Measurements from ENCODE around the gene ATRN. TPM values are rescaled to one million over a fixed set of nuclear protein-coding genes. Genes with fewer than 3 reads are reported as not detected.

Gene ATRN
- total RNA-seq, 1 experiment from 2014 or later: 28.3 TPM

DNA sequence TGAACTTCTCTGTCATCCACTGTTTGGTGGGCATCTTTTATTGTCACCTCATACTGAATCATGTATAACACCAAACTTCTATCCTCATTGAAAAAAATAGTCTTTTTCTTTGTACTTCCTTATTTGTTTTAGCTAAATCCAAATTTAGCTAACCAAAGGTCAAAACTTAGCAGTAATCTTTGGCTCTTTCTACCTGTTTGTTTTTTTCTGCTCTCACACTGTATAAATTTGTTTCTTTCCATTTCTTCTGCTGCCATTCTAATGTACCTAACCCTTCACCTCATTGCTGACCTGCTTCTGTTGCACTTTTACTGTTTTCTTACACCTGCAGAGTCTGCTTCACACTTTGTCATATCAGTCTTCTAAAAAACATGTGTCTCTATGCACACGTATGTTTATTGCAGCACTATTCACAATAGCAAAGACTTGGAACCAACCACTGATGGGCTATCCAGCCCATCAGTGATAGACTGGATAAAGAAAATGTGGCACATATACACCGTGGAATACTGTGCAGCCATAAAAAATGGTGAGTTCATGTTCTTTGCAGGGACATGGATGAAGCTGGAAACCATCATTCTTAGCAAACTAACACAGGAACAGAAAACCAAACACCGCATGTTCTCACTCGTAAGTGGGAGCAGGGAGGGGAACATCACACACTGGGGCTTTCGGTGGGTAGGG, 7.2 kb downstream of the ATRN start:
- H3K4me1 Mint-ChIP-seq (ENCODE audit: low read depth, unreplicated experiment): peaks cover 27% of the 10 kb centered on the region
- H3K27me3 Mint-ChIP-seq (ENCODE audit: unreplicated experiment): no peaks in the 10 kb centered on the region
- no peak overlapping the region for H3K27ac Mint-ChIP-seq (ENCODE audit: unreplicated experiment)
- BruUV-seq (replicated peaks): no TSS peak
- CTCF ChIA-PET: no interaction called here
- DNase-seq: no peak
- intact Hi-C loops (cut with micrococcal nuclease; ENCODE audit: unreplicated experiment): no loop called here
- H3K9me3 Mint-ChIP-seq (ENCODE audit: low read depth, unreplicated experiment): no peaks in the 10 kb centered on the region
- TF ChIP-seq CTCF (IDR thresholded peaks at IDR 0.05; ENCODE audit: unreplicated experiment): no peak
- no peak overlapping the region for H3K4me3 Mint-ChIP-seq (ENCODE audit: low read depth, unreplicated experiment)
- H3K36me3 Mint-ChIP-seq (ENCODE audit: insufficient read depth, unreplicated experiment): peaks cover 5% of the 10 kb centered on the region

- no TSS peak for BruUV-seq (replicated peaks)
- Mint-ChIP-seq H3K9me3 (ENCODE audit: low read depth, unreplicated experiment) (no peaks in the 10 kb centered on the region), H3K27ac (ENCODE audit: unreplicated experiment) (no peak overlapping the region), H3K4me3 (ENCODE audit: low read depth, unreplicated experiment) (no peak overlapping the region), H3K36me3 (ENCODE audit: insufficient read depth, unreplicated experiment) (no peaks in the 10 kb centered on the region), H3K4me1 (ENCODE audit: low read depth, unreplicated experiment) (peaks cover 17% of the 10 kb centered on the region), H3K27me3 (ENCODE audit: unreplicated experiment) (no peaks in the 10 kb centered on the region)
- DNase-seq: no peak
- no peak for TF ChIP-seq CTCF (IDR thresholded peaks at IDR 0.05; ENCODE audit: unreplicated experiment)
- CTCF ChIA-PET: no interaction called here
- intact Hi-C loops (cut with micrococcal nuclease; ENCODE audit: unreplicated experiment): no loop called here
Observed at GRCh38 chr20:3479025-3479424, 8.2 kb downstream of the ATRN start.

GRCh38 chr20:3479759-3480615, 9.2 kb downstream of the ATRN start:
- H3K27ac Mint-ChIP-seq (ENCODE audit: unreplicated experiment): no peak overlapping the region

GRCh38 chr20:3483309-3483708, 12.5 kb downstream of the ATRN start:
- no peaks in the 10 kb centered on the region for H3K27me3 Mint-ChIP-seq (ENCODE audit: unreplicated experiment)
- BruUV-seq (replicated peaks): no TSS peak
- H3K27ac Mint-ChIP-seq (ENCODE audit: unreplicated experiment): no peak overlapping the region
- no peaks in the 10 kb centered on the region for H3K36me3 Mint-ChIP-seq (ENCODE audit: insufficient read depth, unreplicated experiment)
- no peak for TF ChIP-seq CTCF (IDR thresholded peaks at IDR 0.05; ENCODE audit: unreplicated experiment)
- DNase-seq: no peak
- H3K4me3 Mint-ChIP-seq (ENCODE audit: low read depth, unreplicated experiment): no peak overlapping the region
- CTCF ChIA-PET: no interaction called here
- no peaks in the 10 kb centered on the region for H3K9me3 Mint-ChIP-seq (ENCODE audit: low read depth, unreplicated experiment)
- peaks cover 6% of the 10 kb centered on the region for H3K4me1 Mint-ChIP-seq (ENCODE audit: low read depth, unreplicated experiment)
- intact Hi-C loops (cut with micrococcal nuclease; ENCODE audit: unreplicated experiment): loop anchor here (10.0 kb wide), 1 partner anchor 61 kb away; no protein-coding TSS in a partner anchor

More at GRCh38 chr20:3479759-3480615, 9.2 kb downstream of the ATRN start:
- no TSS peak for BruUV-seq (replicated peaks)
- intact Hi-C loops (cut with micrococcal nuclease; ENCODE audit: unreplicated experiment): loop anchor here (10.0 kb wide), 1 partner anchor 65 kb away; no protein-coding TSS in a partner anchor
- no peak for DNase-seq
- Mint-ChIP-seq H3K36me3 (ENCODE audit: insufficient read depth, unreplicated experiment) (no peaks in the 10 kb centered on the region), H3K27me3 (ENCODE audit: unreplicated experiment) (no peaks in the 10 kb centered on the region), H3K9me3 (ENCODE audit: low read depth, unreplicated experiment) (no peaks in the 10 kb centered on the region), H3K4me3 (ENCODE audit: low read depth, unreplicated experiment) (no peak overlapping the region), H3K4me1 (ENCODE audit: low read depth, unreplicated experiment) (peaks cover 16% of the 10 kb centered on the region)
- CTCF ChIA-PET: no interaction called here
- TF ChIP-seq CTCF (IDR thresholded peaks at IDR 0.05; ENCODE audit: unreplicated experiment): no peak

Data from Calu3 (cell line).